ES-I3 (cell line): ENCODE measurements around the gene ACOXL.

Experiments used
- H3K36me3 ChIP-seq: 2 replicates; pipeline ENCODE4 v1.6.1; 2013; ENCODE audit warnings: mild to moderate bottlenecking, low read length, control low read depth, moderate library complexity; ENCODE audit not compliant: insufficient read depth
- H3K4me1 ChIP-seq: 2 replicates; pipeline ENCODE4 v1.6.1; 2013; ENCODE audit warnings: mild to moderate bottlenecking, control low read depth, low read length; ENCODE audit not compliant: insufficient read depth
- H3K9ac ChIP-seq: 2 replicates; pipeline ENCODE4 v1.6.1; 2013; ENCODE audit warnings: low read depth, mild to moderate bottlenecking, low read length, moderate library complexity
- H3K9me3 ChIP-seq: 2 replicates; pipeline ENCODE4 v1.6.1; 2013; ENCODE audit warnings: mild to moderate bottlenecking, low read length, moderate library complexity; ENCODE audit not compliant: control insufficient read depth, insufficient read depth

ACOXL gene

DNA sequence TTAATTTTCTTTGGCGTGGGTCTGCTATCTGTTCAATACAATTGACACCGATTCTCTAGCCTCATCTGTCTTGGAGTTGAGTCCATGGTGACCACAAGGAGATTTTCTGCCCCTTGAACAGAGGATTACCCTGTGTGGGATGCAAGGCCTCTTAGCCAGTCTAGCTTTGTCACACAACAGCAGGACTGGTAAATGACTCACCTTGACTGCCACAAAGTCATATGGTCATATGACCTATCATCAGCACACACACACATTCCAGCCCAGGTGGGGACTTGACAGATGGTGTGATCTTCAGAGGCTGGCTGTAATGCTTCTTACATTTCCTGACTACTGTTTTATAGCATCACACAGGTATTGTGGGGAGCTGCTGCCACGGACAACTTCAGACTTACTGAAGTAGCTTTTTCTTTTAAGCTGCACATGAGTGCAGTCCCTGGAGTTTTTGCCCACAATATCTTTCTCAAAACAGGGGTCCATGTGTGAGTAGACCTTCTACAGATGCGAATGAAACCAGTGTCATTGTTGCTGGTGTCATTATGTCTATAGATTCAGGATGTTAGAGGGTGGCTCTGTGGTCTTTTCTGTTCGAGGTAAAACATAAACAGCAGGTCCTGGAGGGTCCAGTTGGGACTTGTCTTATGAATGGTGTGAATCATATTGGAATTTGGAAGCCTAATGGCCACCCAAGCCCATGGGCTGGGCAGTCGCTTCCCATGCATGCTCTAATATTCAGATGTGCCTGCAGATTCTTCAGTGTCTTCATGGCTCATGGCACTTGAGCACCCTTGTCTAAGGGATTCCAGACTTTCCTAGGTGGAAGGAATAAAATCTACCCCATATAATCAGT is 18.6 kb upstream of the ACOXL start:
- Histone ChIP-seq H3K9me3 (no peaks in the 10 kb centered on the region; the same call in 1 of the 2 replicates), H3K9ac (no peak overlapping the region), H3K36me3 (no peaks in the 10 kb centered on the region), H3K4me1 (no peaks in the 10 kb centered on the region)

DNA sequence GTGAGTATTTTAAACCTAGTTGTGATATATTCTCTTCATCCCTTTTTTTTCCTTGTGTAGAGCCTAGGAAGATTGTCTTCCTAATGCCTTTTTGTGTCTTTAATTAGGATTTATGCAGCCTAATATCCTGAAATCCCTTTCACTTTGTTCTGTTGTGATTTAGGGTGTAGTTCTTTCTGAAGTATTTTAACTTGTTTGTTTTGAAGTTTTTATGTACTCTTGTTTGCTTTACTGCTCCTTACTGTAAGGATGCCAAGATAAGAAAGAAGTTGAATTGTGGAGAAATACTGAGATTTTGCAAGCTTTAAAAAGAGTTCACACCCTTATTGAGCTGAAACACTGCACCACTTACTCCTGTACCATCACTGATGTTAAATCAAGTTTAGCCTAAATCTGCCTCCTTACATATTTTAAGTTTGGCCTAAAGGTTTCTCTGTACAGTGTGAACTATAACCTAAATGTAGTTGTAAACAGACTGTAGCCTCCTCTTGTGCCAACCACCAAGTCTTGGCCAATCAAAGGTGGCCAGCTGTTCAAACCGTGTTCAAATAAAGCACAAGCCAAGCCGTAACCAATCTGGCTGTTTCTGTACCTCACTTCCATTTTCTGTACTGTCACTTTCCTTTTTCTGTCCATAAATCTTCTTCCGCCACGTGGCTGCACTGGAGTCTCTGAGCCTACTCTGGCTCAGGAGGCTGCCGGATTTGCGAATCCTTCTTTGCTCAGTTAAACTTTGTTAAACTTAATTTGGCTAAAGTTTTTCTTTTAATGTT is 17.7 kb upstream of the ACOXL start:
- Histone ChIP-seq H3K4me1 (no peaks in the 10 kb centered on the region), H3K9ac (no peak overlapping the region), H3K9me3 (no peaks in the 10 kb centered on the region; the same call in 1 of the 2 replicates), H3K36me3 (no peaks in the 10 kb centered on the region)

DNA sequence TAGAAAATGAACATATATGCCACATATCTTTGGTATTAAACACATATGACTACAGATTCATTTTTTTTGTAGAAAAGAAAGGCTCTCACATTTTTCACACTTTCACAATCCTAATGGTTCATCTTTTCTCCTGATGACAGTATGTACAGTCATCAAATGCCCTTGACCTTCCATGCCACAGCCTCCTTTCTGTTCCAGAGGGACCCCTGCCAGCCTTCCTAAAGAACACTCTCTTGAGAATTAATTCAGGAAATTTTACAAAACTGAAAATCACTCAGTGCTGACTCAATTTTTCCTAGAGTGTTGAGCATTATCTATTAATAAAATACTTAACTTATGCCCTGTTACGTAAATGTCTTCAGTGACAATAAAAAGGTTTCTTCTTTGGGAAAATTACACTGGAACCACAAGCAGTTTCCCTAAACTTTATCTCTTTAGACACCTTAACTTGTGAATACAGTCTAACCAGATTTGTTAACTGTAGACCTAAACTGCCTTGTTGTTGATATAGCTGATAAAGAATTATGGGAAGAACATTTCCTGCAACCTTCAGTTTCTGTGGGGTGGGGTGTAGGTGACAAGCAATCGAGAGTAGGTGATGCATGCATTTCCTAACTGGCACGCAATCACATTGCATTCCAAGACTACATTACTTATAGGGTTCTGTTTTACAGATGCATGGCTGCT is 15.3 kb upstream of the ACOXL start:
- Histone ChIP-seq H3K36me3 (no peaks in the 10 kb centered on the region), H3K9me3 (no peaks in the 10 kb centered on the region; the same call in 1 of the 2 replicates), H3K4me1 (no peaks in the 10 kb centered on the region), H3K9ac (no peak overlapping the region)

DNA sequence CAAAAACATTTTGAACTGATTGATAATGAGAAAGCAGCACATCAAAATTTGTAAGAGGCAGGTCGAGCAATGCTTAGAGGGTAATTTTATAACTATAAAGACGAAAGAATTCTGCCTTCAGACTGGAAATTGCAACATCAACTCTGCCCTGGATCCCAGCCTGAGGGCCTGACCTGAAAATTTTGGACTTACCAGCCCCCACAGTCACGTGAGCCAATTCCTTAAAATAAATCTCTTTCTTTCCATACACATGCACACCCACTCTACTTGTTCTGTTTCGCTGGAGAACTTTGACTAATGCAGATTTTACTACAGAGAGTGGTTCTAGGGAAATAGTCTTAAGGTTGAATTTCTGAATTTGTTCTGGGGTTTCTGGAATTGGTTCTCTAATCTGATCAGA is 14.6 kb upstream of the ACOXL start:
- Histone ChIP-seq H3K4me1 (no peaks in the 10 kb centered on the region), H3K9me3 (no peaks in the 10 kb centered on the region), H3K9ac (no peak overlapping the region), H3K36me3 (no peaks in the 10 kb centered on the region)

DNA sequence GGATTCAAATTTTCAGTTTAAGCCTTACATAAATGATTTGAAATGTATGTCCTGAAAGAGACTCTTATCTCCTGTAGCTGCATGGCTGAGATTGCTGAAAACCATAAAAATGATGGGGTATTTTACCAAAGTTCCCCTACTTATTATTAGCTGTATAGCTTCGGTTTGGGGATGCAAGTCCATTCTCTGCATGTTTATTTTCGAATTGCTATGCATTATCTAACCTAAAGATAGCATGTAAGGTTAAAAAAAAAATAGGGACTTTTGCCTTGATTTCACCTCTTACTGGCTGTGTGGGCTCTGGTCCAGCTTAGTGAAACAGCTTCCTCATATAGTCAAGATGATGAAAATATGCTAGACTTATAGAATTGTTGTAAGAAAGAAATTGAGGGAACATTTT is 14.0 kb upstream of the ACOXL start:
- no peak overlapping the region for H3K9ac ChIP-seq
- no peaks in the 10 kb centered on the region for H3K9me3 ChIP-seq
- no peaks in the 10 kb centered on the region for H3K36me3 ChIP-seq
- H3K4me1 ChIP-seq: no peaks in the 10 kb centered on the region

DNA sequence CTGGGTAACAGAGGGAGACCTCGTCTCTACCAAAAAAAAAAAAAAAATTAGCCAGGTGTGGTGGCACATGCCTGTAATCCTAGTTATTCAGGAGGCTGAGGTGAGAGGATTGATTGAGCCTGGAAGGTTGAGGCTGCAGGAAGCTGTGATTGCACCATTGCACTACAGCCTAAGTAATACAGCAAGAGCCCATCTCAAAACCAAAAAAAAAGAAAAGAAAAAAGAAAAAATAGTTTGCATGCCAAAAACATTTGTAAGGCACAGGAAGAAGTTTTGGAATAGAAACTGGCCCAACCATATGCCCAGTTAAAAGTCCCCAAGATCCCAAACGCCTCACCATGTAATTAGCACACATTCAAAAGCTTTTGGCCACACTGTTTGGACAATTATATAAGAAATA is 13.4 kb upstream of the ACOXL start:
- Histone ChIP-seq H3K9me3 (no peaks in the 10 kb centered on the region), H3K9ac (no peak overlapping the region), H3K36me3 (no peaks in the 10 kb centered on the region)

DNA sequence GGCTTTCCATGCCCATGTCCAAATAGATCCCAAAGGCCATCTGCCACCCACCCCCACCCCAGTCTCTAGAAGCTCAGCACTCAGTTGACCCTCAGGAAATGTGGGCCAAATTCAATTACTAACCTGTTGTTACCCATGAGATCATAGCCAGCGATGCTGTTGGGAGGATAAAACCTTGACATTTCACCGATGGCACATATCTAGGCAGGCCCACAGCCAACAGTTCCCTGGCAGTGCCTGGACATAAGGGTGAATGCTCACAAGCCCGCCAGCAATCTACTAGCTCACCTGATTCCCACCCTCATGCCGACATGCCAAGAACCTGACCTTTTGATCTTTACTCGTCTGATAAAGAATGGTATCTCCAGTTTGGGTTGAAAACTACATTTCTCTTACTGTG is 11.8 kb upstream of the ACOXL start:
- Histone ChIP-seq H3K36me3 (no peaks in the 10 kb centered on the region), H3K9ac (no peak overlapping the region), H3K9me3 (no peaks in the 10 kb centered on the region), H3K4me1 (0 out of 2 replicates have a peak, but pooled peaks cover 3% of the 10 kb centered on the region)

More for the DNA sequence above, 13.4 kb upstream of the ACOXL start:
- H3K4me1 ChIP-seq: no peaks in the 10 kb centered on the region

DNA sequence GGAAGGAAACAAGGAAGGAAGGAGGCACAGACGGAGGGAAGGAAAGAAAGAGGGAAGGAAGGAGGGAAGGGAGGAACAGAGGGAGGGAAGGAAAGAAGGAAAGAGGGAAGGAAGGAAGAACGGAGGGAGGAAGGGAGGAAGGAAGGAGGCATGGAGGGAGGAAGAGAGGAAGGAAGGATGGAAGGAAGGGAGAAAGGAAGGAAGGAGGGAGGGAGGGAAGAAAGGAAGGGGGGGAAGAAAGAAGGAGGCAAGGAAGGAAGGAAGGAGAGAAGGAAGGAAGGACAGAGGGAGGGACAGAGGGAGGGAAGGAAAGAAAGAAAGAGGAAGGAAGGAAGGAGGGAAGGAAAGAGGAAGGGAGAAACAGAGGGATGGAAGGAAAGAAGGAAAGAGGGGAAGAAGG is 7.6 kb upstream of the ACOXL start:
- Histone ChIP-seq H3K36me3 (no peaks in the 10 kb centered on the region), H3K4me1 (peaks cover 13% of the 10 kb centered on the region), H3K9ac (no peak overlapping the region), H3K9me3 (no peaks in the 10 kb centered on the region)

DNA sequence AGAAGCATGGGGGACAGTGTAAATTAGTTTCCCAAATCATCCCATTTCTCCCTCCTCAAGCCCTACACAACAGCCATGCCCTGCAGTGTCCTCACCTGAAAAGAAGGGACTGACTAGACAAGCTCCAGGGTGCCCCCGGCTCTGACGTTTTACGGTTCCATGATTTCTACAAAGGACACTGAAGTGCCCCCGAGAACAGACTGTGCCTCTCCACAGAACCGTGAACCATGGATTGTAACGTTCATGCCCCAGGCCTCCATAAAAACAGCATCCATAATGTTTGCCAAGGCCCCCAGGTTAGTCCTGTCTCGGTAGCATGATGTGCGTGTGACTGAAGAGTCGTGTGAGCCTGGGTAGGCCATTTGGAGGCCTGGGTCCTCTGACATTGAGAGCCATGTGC is 7.0 kb upstream of the ACOXL start:
- Histone ChIP-seq H3K36me3 (no peaks in the 10 kb centered on the region), H3K9ac (no peak overlapping the region), H3K9me3 (no peaks in the 10 kb centered on the region), H3K4me1 (peaks cover 13% of the 10 kb centered on the region)

DNA sequence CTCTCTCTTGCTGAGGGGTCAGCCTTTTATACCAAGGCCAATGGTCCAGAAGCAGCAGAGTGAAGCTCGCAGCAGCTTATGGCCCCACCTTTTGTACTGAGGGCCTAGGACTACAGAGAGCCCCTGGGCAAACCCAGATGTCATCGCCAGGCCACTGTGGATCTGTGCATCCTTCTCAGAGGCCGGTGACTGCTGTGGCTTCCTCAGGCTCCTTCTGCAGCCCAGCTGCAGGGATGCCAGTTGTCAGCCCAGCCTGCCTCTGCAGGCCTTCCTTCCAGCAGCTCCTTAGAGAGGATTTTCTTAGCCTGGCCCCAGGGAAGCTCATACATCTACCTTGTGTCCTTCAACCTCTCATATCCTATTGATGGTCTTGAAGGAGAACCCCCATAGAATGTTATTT is 6.5 kb upstream of the ACOXL start:
- H3K4me1 ChIP-seq: peaks cover 17% of the 10 kb centered on the region
- H3K9ac ChIP-seq: no peak overlapping the region
- no peaks in the 10 kb centered on the region for H3K36me3 ChIP-seq
- H3K9me3 ChIP-seq: no peaks in the 10 kb centered on the region

DNA sequence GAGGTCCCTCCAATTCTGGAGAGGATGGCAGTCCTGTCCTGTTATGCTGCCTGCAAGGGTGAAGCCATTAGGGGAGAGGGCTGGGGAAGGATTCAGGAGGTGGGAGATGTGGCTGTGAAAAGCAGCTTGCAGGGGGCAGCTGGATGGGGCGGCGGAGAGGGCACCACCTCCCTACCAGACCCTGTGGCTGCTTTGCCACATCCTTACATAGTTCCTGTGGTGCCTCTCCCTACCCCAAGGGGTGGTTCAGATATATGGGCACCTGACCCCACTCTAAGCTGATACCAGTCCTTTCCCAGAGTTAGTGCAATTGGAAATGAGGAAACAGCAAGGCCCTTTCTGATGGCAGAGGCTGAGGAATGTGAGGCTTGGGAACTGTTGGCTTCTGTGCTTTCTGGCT is 6.1 kb upstream of the ACOXL start:
- Histone ChIP-seq H3K9ac (no peak overlapping the region), H3K36me3 (no peaks in the 10 kb centered on the region), H3K4me1 (peaks cover 21% of the 10 kb centered on the region), H3K9me3 (no peaks in the 10 kb centered on the region)

DNA sequence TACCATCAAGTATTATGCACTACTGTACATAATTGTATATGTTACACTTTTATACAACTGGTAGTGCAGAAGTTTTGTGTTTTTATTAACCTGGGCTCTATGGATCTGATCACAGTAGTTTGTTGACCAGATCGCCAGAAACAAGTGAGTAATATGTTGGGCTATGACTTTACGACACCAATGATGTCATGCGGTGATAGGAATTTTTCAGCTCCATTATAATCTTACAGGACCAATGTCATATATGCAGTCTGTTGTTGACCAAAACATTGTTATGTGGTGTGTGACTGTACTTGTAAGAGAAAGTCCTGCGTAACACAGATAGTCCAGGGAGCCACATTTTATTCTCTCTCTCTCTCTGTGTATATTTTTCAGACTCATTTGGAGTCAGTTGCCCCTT is 4.5 kb upstream of the ACOXL start:
- H3K9me3 ChIP-seq: no peaks in the 10 kb centered on the region
- H3K4me1 ChIP-seq: peaks cover 22% of the 10 kb centered on the region
- H3K9ac ChIP-seq: no peak overlapping the region
- H3K36me3 ChIP-seq: no peaks in the 10 kb centered on the region

DNA sequence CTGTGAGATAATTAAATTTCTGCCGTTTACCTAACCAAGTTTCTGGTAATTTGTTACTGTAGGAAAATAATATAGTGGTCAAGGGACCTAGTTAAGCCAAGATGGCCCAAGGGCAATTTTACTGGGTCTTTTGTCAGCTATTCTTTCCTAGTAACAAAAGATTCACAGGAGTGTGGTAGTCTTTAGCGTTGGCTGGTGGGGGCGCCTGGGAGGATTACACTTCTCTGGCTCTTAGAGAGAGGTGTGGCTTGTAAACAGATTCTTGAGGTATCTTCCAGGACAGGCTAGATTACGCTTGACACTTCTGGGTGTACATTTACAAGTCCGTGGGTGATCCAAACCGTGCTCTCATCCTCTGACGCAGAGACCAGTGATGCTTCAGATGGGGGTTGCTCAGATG is 3.3 kb upstream of the ACOXL start:
- Histone ChIP-seq H3K9me3 (no peaks in the 10 kb centered on the region), H3K9ac (no peak overlapping the region), H3K36me3 (no peaks in the 10 kb centered on the region), H3K4me1 (peaks cover 22% of the 10 kb centered on the region)

DNA sequence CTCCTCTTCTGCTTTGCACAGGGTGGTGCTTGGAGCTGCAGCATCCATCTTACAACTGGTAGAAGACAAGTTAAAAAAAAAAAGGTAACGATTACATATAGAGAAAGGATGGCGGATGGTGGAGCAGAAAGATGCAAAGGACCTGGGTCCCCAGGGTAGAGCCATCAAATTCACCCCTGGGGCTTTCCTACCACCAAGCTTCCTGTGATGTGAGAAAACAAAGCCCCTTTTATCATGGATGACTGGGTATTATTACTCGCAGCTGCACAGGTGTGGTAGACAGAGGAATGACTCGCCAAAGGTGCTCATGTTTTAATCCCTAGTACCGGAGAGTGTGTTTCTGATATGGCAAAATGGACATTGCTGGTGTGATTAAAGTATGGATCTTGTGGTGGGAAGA is 1.3 kb upstream of the ACOXL start:
- H3K4me1 ChIP-seq: peaks cover 27% of the 10 kb centered on the region
- H3K36me3 ChIP-seq: no peaks in the 10 kb centered on the region
- no peaks in the 10 kb centered on the region for H3K9me3 ChIP-seq
- H3K9ac ChIP-seq: no peak overlapping the region
